HuH-7 (cell line): Measurements from ENCODE around the gene WNT16.
"Not testable (repeated sequence)": the region's sequence is repeated elsewhere in the genome, so short reads cannot be mapped to it uniquely, and the experiment has no call there.

ENCODE experiments used
- DNase-seq: peaks from one replicate; pipeline ENCODE4 v3.0.0; 2011; ENCODE audit warnings: low spot score

Gene WNT16, protein sequence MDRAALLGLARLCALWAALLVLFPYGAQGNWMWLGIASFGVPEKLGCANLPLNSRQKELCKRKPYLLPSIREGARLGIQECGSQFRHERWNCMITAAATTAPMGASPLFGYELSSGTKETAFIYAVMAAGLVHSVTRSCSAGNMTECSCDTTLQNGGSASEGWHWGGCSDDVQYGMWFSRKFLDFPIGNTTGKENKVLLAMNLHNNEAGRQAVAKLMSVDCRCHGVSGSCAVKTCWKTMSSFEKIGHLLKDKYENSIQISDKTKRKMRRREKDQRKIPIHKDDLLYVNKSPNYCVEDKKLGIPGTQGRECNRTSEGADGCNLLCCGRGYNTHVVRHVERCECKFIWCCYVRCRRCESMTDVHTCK

DNA sequence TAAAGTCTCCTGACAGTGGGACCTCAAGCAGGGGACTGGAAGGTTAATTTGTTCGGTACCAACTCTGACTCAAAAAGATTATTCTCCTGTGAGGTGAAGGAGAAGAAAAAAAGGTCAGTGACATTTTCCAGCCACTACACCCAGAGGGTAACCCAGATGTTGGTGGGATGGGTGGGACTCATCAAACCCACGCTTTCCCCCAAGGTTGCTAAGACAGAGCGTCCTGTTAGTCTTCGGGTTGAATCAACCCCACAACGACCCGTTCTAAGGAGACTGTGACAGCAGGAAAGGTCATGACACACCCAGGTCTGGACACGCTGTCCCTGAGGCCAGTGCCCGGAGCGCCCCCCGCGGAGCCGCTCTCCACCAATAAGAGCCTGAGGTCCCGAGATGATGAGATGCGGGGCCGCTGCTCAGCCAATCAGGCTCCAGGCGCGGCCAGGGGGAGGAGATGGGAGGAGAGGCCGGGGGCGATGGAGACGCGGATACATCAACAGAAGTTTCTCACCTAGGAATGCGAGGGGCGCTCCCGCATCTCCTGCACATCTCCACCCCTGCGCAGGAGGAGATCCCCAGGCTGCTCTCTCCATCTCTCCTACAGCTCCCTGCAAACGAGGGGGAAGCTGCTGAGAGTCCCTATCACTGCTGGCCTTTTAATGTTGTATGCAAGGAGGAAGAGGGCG is at the start of gene WNT16:
TSS of gene WNT16 (plus strand) at position 493 of the 683 bp plus-strand sequence. CDS start 293 bp downstream, outside the sequence.
- DNase-seq: no peak

DNA sequence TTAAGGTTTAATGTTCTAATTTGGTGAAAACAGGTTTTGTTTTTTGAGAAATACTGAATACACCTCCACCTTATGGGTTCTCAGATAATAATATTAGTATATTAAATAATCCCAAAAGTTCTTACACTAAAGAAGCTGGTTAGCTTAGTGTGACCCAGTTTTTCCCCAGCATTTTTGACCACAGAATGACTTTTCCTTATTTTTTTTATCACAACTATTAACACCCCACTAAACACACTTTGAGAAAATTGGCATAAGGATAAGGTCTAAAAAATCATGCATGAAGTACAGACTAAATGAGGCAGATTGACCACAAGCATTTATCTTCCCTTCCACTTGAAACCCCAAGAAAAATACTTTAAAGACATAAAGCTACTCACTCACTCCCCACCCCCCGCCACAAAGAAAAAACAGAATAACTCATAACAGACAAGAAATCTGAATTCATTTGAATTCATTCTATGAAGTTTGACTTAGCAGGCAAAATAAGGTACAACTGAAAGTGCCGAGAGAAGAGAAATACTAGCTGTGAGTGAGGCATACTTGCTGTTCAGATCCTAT is 49.7 kb upstream of the WNT16 start:
- no peak for DNase-seq

DNA sequence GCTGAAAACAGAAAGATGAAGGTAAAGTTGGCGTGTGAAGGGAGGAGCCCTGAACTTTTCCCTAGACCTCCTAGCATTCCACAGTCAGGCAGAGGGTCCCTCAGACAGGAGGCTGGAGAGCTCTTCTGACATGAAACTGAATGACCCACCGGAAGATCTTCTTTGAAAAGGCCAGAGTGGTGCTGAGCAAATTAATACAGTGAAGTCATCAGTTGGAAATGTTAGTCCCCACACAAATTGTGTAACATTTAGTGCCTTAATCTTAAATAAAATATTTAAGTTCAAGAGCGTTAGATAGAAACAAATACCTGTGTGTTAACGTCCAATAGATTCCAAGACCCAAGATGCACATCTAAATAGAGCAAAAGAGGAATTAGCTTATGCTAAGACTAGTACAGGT is 49.0 kb upstream of the WNT16 start:
- DNase-seq: no peak

DNA sequence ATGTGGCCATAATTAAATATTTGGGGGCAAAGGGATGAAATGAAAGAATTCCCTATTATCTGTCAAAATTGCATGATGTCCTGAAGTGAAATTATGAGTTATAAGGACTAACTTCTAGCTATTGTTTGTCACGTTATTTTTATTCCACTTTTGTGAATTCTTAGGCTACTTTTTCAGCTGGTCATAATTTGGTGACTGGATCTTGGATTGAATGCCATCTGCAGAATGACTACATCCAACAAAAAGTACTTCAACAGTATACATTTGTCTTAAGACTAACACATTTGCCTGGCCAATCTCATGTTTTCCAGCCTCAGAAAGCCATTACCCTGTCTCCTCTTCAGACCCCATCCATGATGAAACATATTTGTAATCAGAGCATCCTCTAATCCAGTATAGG is 48.1 kb upstream of the WNT16 start:
- no peak for DNase-seq

DNA sequence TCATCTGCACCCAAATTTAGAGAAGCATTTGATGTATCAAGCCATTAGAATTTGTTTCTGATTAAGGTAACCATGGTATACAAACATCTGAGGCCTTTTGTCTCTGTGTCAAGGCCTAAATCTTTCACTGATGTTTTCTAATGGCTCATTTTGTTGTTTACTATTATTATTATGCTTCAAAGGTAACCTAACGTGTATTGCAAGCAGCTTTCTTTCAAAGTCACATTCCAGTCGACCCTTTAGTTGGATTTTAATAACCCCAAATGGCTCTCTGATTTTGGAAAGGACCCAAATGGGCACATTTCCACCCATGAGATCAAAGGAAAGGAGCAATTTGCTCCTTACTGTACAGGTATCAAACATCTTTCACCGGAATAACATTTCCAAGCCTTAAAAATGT is 46.7 kb upstream of the WNT16 start:
- no peak for DNase-seq

DNA sequence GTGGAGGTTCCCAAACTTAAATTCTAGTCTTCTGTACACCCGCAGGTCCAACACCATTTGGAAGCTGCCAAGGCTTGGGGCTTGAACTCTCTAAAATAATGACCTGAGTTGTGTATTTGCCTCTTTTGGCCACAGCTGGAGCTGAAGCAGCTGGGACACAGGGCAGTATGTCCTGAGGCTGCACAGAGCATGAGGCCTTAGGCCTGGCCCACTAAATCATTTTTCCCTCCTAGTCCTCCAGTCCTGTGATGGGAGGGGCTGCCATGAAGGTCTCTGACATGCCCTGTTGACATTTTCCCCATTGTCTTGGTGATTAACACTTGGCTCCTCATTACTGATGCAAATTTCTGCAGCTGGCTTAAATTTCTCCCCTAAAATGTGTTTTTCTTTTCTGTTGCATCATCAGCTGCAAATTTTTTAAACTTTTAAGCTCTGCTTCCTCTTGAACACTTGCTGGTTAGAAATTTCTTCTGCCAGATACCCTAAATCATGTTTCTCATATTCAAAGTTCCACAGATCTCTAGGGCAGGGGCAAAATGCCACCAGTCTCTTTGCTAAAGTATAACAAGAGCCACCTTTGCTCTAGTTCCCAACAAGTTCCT is 43.6 kb upstream of the WNT16 start:
- no peak for DNase-seq

DNA sequence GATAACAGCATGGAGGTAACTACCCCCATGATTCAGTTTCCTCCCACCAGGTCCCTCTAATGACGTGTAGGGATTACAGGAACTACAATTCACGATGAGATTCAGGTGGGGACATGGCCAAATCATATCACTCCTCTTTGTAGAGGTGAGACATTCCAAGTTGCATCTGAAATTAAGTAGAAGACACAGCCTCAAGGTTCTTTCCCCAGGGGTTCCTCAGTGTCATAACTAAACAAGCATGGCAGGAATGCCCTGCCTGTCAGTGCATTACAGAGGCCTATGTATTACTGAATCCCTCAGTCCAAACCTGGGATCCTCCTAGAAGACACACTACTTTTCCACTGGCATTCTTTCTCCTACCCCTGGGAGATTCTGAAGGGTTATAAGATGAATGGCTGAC is 42.6 kb upstream of the WNT16 start:
- DNase-seq: no peak

DNA sequence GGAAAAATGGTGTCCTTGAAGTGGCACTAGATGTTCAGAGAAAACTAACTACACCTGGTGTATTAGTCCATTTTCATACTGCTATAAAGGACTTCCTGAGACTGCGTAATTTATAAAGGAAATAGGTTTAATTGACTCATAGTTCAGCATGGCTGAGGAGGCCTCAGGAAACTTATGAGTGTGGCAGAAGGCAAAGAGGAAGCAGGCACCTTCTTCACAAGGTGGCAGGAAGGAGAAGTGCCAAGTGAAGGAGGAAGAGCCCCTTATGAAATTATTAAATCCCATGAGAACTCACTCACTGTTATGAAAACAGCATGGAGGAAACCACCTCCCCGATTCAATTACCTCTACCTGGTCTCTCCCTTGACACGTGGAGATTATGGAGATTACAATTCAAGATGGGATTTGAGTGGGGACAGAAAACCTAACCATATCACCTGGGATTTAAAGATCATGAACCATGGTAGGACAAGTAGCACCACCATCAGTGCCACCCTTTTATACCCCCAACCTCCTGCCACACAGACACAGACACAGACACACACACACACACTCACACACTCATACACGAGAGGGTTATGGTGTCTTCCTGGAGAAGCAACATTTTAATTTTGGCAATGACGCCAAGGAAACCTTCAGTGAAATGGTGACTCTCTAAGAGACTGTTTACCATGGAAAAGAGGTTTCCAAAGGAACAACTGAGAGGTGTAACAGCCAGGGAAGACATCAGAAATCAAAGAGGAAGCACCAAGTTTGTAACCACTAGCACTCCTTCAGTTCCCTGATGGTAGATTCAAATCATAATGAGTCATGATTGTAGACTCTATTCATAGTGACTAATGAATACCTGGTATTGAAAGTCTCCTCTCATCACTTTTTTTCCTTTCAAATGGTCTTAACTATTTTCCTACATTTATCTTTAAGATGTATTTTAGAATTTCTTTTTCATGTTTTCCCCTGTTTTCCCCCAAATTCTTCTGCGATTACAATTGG is 41.8 kb upstream of the WNT16 start:
- DNase-seq: no peak

DNA sequence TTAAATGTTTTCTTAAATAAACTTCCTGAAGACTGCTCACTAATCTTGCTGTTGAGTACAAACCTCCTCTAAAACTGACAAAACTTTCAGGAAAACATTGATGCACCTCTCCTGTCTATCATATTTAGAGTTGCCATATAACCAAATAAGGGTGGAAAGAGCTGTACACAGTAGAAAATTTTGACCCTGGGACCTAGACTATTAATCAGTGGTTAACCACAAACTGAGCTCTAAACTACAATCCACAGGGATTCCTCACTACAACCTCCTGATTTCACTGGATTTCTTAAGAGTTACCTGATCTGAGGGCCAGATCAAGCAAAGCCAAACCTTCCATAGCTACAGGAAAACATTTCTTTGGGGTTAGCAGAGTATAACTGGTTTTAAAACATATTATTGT is 39.9 kb upstream of the WNT16 start:
- DNase-seq: no peak

DNA sequence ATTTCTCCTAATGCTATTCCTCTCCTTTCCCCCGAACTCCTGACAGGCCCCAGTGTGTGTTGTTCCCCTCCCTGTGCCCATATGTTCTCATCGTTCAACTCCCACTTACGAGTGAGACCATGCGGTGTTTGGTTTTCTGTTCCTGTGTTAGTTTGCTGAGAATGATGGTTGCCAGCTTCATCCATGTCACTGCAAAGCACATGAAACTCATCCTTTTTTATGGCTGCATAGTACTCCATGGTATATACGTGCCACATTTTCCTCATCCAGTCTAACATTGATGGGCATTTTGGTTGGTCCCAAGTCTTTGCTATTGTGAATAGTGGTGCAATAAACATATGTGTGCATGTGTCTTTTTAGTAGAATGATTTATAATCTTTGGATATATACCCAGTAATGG is 38.9 kb upstream of the WNT16 start:
- not testable (repeated sequence) for DNase-seq

DNA sequence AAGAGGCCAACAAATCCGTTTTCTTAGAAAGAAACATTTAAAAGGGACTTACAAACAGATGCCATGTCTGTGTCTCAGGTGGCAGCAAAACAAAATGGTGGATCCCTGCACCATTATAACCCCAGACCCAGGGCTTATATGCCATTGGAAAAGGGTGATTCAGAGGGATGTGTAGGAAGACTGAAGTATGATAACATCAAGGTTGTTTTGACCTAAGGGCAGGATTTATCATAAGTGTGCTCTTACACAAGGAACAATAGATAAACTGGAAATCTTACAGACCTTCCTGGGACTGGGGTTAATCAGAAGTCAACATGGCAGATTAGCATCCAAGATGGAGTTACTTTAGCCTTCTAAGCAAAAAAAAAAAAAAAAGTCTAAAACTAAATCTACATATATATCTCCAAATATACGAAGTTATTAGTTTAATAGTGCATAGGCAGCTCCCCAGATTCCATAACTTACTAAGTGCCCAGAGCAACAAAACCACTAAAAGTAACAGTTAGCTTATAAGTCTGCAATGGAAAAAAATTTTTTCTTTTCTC is 34.3 kb upstream of the WNT16 start:
- no peak for DNase-seq

DNA sequence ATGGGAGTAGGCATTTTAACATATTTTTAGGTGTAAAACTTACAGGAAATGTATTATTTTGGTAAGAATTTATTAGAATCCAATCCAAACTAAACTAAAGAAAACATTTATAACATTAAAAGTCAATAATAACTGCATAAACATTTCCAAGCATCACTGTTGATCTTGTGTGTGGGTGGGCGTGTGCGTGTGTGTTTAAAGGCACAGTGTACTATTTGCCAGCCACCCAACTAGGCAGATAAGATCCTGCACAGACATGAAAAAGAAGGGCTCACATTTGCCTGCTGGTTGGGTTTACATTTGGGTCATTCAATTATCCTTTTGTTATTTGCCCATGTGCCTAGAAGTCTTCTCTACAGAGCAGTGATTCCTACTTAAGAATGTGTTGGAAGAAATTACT is 31.0 kb upstream of the WNT16 start:
- DNase-seq: no peak

DNA sequence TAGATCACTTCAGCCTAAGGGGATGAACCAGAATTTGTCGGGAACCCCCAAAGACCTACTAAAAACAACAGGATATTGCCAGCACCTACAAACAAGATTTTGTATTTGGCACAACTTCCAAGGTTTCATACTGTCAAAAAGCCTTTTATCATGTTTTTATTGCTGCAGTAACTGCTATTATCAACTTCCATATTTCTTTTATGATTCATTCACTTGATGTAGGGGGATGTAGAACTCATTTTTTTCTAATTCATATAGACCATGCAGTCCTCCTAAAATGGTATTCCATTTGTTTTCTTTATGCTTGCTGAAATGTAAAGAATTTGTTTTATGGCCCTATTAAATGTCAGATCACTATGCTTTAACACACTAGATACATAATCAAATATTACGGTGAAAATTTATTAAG is 30.0 kb upstream of the WNT16 start:
- DNase-seq: no peak

DNA sequence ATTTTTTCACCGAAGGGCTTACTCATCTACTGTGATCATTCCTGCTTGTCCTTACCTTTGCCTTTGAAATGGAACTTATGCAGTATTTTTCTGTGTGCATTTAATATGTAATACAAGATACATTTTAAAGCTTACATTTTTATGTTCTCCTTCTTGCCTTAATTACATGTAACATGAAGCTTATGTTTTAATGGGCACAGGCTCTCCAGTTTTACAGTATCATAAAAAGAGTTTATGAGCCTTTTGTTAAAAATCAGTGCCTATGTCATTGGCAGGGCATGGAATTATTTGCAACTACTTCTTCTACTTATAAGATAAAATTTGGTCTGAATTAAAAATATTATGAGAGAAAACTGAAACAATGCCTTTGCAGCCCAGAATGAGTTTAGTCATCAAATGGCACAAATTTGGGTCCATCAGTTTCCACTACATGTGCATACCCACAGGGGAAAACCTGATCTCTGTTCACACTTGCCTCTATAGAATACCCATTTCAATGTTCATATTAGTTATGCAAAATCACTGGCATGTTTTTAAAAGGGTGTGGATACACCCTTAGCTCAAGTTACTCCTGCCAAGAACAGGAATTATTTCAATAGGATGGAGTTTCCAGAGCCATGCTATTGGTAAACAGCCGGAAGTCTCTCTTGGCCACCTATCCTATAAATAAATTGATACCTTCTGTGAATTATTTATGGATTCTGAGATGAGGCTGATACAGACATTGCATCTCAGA is 27.9 kb upstream of the WNT16 start:
- no peak for DNase-seq

DNA sequence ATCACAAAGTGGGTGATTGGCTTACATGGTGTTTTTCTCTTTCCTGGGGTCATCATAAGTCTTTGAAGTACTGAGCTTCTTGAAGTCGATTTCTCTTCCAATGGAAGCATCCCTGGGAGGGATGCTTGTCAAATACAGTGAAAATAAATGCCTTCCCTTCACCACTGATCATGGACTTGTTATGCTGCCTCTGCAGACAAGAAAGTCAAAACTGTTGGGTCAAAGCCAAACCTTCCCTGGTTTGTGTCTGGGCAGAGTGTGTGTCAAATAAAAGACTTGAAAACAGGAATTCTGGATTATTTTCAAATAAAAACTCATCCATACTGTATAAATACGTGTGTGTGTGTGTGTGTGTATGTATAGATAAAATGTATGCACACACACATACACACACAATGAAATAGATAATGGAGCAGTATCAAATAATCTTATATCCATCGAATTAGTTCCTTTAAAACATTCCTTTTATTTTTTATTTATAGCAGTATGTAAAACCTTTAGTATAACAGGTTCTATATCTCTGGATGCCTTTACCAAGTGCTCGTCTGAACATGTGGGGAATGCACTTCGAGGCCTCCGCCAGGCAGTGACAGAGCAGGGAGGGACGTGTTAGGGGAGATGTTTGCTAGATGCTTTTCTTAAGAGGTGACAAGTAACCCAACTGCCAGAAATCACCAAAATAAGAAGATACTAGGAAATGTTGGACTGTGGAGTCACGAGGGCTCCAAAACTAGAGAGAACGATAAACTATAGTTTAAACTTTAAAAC is 27.2 kb upstream of the WNT16 start:
- DNase-seq: no peak

DNA sequence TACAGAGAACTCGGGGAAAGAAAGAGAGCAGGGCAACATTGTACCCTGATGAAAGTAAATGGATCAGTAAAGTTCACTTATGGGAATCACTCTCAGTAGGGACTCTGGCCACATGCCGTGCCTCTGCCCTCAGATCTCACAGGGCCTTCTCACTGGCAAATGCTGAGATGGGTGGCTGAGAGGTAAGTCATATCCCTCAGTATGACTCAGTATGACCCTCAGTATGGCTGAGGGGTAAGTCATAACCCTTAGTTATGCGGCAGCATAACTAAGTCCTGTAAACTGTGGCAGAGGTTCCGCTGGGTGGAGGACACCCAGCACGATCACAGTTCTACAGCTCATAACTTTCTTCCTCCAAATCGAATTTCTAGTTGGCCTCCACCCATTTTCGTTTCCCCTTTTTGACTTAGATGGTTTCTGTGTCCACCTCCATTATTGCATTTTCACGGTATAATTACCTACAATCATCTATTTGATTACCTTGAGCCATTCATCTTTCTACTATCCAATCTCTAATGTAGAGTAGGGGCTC is 26.5 kb upstream of the WNT16 start:
- DNase-seq: no peak

DNA sequence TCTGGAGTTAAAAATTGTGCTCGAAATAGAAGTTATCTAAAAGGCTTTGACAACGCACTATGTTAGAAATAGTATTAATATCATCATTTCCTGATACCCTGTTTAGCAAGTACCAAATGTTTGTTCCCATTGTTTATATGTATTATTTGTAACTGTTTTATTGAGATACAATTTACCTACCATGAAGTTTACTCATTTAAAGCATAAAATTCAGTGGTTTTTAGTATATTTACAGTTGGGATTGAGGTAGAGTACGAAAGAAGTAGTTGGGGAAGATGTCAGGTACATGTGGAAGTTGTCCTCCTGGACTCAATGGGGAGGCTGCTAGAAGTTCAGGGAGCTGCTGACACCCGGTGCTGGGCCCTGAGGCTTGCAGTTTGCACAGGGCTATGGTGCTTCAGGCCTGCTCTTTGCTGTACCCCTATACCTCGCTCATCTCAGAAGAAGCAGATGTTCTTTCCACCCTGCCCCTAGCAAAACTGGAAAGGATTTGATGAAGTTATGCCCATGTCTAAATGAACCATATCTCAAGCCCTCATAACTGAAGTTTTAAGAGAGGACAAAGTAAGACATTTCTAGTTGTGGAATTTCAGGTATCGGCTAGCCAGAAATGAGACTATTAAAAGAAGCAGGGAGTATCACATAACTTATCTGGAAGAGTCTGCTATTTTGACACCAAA is 25.2 kb upstream of the WNT16 start:
- DNase-seq: no peak

DNA sequence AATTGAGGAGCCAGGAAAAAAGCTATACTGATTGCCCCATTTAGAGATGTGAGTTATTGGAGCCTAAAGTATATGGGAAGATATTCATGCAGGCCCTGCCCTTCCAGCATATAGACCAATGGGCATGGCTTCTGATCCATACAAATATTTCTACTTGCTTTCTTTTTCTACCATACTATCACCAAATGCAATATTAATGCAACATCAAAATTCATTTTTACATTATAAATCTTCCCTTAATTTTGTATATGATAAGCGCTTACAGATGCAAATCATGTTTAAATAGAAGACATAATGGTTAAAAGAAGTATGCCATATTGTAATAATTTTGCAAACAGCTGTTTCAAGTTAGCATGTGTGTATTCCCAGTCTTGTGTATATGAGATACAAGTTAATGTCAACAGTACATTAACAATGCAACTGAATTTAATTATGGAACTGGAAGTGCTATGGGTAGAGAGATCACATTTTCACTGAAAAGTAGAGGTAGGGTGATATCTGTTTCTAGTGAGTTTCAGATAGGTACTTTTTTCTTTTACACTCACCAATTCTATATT is 24.6 kb upstream of the WNT16 start:
- no peak for DNase-seq

DNA sequence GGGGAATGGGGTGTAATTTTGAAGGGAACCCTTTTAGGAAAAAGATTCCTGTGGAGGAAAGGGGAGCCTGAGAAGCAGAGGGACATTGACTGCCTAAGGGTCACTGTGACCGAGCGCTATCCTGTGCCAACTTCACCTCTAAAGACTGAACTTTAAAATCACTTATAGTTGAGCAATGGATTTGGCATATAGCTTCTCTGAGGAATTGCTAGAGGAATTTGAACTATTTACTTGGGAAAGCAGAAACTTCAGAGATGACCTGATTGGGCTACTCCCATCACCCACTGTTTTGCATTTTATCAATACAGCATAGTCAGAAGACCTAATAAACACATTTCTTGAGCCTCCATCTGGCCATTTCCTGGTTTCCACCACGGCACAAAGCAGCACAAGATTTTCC is 23.7 kb upstream of the WNT16 start:
- DNase-seq: no peak
